ENCODE measurements around the gene RMDN3.

The RMDN3 gene

DNA sequence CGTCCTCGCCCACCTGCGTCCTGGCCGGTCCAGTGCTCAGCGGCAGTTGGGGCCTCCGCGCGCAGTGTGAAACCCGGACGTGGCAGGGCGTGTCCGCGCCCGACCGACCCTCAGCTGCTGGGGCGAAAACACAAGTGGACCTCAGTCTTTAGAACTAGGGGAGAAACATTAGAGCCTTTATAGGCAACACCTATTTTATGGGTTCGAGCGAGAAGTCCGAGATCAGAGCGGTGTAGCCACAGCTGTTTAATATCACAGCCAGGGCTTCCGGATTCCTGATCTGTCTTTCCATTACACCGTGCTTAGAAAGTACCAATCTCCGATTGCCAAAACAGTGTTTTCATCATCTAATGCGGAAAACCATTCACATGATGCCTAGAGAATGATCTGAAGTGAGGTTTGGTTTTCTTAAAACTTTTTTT is 59.6 kb downstream of the RMDN3 start:
- no peak for DNase-seq (ENCODE audit: low read depth in 1 of 2, low spot score in 1 of 2)

DNA sequence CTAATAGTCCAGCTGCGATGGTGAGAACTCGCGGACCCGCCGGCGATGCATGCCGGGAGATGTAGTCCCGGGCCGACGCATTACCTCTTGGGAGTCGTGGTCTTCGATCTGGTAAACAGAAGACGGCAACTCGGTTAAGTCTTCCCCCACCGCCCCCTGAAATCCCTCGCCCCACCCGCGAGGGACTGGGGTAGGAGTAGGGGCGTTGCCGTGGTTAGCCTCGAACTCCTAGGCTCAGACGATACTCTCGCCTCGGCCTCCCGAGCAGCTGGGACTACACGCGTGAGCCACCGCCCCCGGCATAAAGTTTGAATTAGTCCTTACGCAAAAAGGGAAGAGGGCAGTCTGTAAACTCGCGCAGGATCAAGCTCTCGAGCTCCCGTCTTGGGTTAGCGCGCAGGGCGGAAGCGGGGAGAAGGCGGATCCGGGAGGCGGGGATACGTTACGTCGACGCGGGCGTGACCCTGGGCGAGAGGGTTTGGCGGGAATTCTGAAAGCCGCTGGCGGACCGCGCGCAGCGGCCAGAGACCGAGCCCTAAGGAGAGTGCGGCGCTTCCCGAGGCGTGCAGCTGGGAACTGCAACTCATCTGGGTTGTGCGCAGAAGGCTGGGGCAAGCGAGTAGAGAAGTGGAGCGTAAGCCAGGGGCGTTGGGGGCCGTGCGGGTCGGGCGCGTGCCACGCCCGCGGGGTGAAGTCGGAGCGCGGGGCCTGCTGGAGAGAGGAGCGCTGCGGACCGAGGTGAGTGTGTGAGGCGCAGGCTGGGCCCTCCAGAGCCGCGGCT is 60.2 kb downstream of the RMDN3 start, which contains the start of gene RAD51:
RAD51 (plus strand) TSS at position 487 of the 781 bp plus-strand sequence. CDS start 3,585 bp downstream, outside the sequence.
- DNase-seq (ENCODE audit: low read depth in 1 of 2, low spot score in 1 of 2), result peak; percentile 86 to 91

GRCh38 chr15:40693904-40694687 is 61.0 kb downstream of the RMDN3 start:
- no peak for DNase-seq (ENCODE audit: low read depth in 1 of 2, low spot score in 1 of 2)

DNA sequence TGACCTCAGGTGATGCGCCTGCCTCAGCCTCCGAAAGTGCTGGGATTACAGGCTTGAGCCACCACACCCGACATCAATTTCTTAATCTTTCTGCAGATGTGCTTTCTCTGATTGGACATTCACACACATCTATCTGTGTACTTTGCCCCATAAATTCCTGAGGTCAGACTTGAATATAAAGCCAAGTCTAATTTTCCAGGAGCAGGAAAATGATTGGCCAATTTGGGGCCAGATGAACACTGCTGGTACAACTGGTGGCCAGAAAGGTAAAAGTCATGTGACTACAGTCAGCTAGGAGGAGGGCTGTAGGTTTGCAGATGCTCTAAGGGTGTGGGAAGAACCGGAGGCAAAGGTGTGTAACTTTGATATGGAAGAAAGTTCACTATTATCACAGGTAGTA is 63.3 kb downstream of the RMDN3 start:
- no peak for DNase-seq (ENCODE audit: low read depth in 1 of 2, low spot score in 1 of 2)

GRCh38 chr15:40688932-40689799 is 65.9 kb downstream of the RMDN3 start:
- DNase-seq (ENCODE audit: low read depth in 1 of 2, low spot score in 1 of 2), result no peak
